Heart left ventricle (tissue), 13 donors: ENCODE measurements around the gene SLC26A9.

Experiments used
- POLR2A ChIP-seq, 2 donors: fragments of 450-650 bp; IDR thresholded peaks; one replicate each; pipeline ENCODE4 v1.6.1; 2017; ENCODE audit warnings: antibody characterized with exemption in 2 of 2, mild to moderate bottlenecking in 2 of 2, moderate library complexity in 2 of 2
- TF ChIP-seq, protein P1 (sequence below), 12 donors: fragments of 200-600 bp; sonication (generic) in 4 of 12; IDR thresholded peaks; one replicate each; pipeline versions ENCODE4 v1.5.0 to v1.8.0; 2018 to 2022; ENCODE audit warnings: antibody characterized with exemption in 12 of 12, mild to moderate bottlenecking in 5 of 12
- donor health status: ischemic (EF 13 %, LVEDD 7.1; RV severe dilation, severe dysfunction).
- donor health status: DM: no; HTN: yes; CAD: no.
- donor health status: DM: no; HTN: no; CAD: no.
- donor health status: ischemic (EF 25% LVEDD 6.9; RV normal size, moderate dysfunction).
- donor health status: ischemic (EF 25% LVEDD 5.7; RV mildly dilated, moderate dysfunction).
- donor health status: ischemic (EF 35%, LVEDD 5.7; RV mildly dilated, moderate dysfunction).
- donor health status: nonischemic (EF 11% LVEDD 7.7; RV severe dilation, severe dysfunction).
- donor health status: DM: yes; HTN: yes; CAD: no.
- donor health status: PGD.
- donor health status: ischemic (EF 29% LVEDD 5.4; RV normal size, mild dysfunction).
- donor health status: nonischemic (EF 23%, LVEDD 6.1; RV moderate dilation, normal function).

GRCh38 chr1:205947024-205947423 lies 3.8 kb upstream of the SLC26A9 start:
- TF ChIP-seq, protein P1, sequence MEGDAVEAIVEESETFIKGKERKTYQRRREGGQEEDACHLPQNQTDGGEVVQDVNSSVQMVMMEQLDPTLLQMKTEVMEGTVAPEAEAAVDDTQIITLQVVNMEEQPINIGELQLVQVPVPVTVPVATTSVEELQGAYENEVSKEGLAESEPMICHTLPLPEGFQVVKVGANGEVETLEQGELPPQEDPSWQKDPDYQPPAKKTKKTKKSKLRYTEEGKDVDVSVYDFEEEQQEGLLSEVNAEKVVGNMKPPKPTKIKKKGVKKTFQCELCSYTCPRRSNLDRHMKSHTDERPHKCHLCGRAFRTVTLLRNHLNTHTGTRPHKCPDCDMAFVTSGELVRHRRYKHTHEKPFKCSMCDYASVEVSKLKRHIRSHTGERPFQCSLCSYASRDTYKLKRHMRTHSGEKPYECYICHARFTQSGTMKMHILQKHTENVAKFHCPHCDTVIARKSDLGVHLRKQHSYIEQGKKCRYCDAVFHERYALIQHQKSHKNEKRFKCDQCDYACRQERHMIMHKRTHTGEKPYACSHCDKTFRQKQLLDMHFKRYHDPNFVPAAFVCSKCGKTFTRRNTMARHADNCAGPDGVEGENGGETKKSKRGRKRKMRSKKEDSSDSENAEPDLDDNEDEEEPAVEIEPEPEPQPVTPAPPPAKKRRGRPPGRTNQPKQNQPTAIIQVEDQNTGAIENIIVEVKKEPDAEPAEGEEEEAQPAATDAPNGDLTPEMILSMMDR (IDR thresholded peaks at IDR 0.05), result no peak
- no peak for TF ChIP-seq POLR2A (IDR thresholded peaks at IDR 0.05)
